Stimulated activated CD8-positive, alpha-beta memory T cell treated with anti-CD3 and anti-CD28 coated beads, Interleukin-4, amount 100 ng/mL, for 4 hours (primary cell): ENCODE data around the gene C11orf68.

Experiments used
- DNase-seq, 2 donors: peaks; one replicate each; pipeline ENCODE4 v3.0.0-alpha.2; 2020; ENCODE audit warnings: low read depth in 2 of 2, low spot score in 1 of 2

The C11orf68 gene

DNA sequence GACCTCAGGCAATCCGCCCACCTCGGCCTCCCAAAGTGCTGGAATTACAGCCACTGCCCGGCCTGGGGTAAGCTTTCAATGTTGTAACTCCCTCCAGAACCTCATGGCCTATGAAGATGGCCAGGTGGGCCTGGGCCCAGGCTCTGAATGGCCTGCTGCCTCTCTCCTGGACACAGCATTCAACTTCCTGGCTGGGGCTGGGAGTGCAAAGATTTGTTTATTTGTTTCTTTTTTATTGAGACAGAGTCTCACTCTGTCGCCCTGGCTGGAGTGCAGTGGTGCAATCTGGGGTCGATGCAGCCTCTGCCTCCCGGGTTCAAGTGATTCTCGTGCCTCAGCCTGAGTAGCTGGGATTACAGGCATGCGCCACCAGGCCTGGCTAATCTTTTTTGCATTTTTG lies 25.9 kb upstream of the C11orf68 start:
- no peak for DNase-seq

DNA sequence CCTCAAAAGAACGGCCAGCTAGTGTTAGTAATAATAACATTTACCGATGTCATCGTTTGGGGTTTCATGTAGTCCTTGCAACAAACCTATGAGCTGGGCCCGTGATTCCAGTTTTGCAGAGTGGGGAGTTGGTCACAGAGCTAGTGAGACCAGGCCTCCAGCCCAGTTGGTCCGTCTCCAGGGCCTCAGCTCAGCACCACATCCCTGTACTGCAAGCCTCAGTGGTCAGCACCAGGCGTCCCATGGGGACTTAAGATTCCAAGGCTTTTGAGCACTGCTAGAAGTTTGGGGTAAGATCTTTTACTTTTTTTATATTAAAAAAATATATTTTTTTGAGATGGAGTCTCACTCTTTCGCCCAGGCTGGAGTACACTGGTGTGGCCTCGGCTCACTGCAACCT lies 25.3 kb upstream of the C11orf68 start:
- DNase-seq: no peak

- no peak for DNase-seq
These were observed 23.7 kb upstream of the C11orf68 start for GRCh38 chr11:65942531-65942930.

DNA sequence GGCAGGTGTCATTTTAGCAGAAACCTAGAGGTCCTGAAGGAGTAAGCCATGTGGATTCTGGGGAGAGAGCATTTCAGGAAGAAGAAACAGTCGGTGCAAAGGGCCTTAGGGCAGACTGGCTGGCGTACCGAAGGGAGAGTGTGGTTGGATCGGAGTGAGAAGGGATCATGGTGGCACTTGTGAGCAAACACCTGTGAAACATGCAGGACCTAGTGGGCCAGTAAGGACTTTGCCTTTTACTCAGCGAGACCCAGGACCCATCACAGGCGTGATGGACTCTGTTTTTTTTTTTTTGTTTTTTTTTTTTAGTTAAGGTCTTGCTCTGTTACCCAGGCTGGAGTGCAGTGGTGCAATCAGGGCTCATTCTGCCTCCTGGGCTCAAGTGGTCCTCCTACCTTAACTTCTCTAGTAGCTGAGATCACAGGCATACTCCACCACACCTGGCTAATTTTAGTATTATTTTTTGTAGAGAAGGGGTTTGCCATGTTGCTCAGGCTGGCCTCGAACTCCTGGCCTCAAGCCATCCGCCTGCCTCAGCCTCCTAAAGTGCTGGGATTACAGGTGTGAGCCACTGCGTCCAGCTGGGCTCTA lies 23.0 kb upstream of the C11orf68 start:
- DNase-seq: no peak

DNA sequence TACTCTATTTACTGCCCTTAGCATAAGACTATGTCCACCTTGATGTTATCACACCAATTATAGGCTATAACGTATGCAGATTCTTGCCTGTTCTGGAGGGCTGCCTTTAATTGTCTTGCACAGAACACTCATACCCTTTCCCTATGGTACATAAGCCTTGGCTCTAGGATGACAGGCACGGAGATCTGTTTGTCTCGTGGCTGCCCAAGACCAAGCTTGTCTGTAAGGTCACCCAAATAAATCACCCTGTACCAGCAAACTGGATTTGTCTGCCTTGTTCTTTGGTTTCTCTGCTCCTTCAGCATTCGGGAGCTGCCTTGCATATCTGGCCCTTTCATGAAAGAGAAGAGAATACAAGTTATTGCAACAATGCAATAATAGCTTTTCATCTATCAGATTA lies 18.9 kb upstream of the C11orf68 start:
- DNase-seq: no peak

DNA sequence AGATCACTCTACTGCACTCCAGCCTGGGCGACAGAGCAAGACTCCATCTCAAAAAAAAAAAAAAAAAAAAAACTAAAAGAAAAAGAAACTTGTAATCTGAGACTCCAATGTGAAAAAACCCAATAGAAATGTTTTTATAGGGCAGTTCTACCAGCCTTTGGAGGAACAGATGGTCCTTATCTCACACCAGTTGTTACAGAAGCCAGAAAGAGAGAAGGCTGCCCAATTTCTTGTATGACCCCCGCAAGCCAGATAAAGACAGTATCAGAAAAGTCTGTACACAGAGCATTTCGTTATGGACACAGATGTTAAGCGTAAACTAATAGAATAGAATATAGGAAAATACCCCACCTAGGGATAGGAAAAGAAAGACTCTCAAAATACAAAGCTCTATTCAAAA lies 15.2 kb upstream of the C11orf68 start:
- DNase-seq: no peak

DNA sequence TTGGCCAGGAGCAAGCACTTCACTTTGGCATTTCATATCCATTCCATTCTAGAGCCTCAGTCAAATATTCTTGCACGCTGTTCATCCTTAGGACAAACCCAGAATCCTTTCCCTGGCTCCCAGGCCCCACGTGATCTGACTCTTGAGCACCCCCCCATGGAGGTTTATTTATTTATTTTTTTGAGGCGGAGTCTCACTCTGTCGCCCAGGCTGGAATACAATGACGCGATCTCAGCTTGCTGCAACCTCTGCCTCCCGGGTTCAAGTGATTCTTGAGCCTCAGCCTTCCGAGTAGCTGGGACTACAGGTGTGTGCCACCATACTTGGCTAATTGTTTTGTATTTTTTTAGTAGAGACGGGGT lies 13.7 kb upstream of the C11orf68 start:
- no peak for DNase-seq

- no peak for DNase-seq
These were observed 13.1 kb upstream of the C11orf68 start for GRCh38 chr11:65931773-65932557.

GRCh38 chr11:65928667-65929066 lies 9.8 kb upstream of the C11orf68 start:
- no peak for DNase-seq

- DNase-seq: peak; percentile 54 to 56
These were observed 9.1 kb upstream of the C11orf68 start for GRCh38 chr11:65927904-65928397.

DNA sequence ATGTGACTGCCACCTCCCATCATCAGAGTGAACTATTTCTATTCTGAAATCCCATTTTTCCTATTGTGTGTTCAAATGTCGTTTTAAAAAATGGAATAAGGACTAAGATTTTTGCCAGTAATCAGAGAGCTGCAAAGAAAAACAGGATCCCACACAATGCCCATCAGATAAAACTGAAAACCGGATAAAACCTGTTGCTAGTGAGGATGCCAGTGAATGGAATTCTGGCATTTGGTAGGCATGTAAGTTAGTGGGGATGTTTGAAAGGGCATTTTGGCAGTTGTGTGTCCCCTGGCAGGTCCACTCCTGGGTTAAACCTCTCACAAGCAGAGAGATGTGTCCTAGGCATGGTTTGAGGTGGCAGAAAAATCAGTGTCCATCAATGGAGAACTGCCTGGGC lies 6.5 kb upstream of the C11orf68 start:
- DNase-seq: no peak

- DNase-seq: no peak
These were observed 3.7 kb upstream of the C11orf68 start for GRCh38 chr11:65922565-65922964.

DNA sequence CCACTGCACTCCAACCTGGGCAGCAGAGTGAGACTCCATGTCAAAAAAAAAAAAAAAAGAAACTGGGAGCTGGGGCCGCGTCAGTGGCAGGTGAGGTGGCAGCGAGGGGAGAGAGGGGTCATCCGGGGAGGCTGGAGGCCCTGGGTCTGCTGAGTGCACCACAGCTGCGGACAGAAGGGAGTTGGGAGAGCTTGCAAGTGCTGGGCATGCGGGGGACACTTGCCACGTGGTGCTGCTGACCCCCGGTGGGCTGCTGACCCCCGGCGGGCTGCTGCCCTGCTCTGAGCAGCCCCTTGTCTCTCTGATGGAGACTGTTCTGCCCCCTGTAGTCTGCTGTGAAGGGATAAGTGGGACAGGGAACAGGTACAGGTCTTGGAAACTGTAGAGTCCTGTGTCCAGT lies 3.0 kb upstream of the C11orf68 start:
- no peak for DNase-seq

GRCh38 chr11:65921033-65921555 lies 2.2 kb upstream of the C11orf68 start:
- no peak for DNase-seq

- no peak for DNase-seq
These were observed 1.5 kb upstream of the C11orf68 start for GRCh38 chr11:65920372-65920802.

DNA sequence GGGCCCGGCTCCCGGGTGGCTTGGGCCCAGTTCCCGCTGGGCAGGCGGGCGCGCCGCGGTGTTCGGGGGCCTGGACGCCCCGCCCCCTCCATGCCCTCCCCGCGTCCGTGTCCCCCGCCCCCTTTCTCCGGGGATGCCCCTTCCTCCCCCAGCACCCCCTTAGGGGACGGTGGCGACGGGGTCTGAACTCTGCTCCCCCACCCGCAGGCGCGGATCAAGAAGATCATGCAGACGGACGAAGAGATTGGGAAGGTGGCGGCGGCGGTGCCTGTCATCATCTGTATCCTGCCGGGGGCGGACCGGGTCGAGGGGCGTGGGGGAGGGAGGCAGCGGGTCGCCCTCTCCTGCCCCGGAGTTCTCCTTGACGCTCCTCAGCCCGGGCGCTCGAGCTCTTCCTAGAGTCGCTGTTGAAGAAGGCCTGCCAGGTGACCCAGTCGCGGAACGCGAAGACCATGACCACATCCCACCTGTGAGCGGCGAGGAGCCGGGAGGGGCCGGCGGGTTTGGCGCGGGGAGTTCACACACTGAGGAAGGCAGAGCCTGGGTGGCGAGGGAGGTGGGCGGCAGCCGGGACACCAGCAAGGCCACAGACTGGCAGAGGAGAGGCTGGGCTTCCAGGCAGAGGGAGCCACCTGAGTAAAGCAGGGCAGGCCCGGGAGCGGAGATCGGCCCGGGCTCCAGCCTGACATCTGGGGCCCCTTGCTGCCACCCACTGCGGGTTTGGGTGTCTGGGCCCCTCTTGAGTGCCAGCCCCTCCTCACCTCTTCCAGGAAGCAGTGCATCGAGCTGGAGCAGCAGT lies 910 bp upstream of the C11orf68 start:
- DNase-seq: peak in 1 of 2 donors; percentile 44

DNA sequence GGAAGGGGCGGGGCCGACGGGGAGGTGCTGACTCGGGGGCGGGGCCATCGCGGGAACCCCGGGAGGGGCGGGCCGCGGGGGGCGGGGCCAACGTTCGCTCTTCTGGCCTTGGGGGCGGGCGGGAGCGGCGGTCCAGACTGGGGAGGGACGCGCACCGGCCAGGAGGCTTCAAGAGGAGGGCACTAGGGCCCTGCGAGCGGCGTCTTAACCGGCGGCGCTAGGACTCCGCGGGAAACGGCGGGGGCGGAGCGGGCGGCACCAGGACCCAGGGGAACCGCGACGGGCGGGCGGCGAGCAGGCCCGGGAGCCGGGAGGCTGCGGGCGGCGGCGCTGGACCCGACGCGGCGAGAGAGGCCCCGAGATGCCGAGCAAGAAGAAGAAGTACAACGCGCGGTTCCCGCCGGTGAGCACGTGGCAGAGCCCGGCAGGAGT lies 295 bp upstream of the C11orf68 start, which contains the start of gene DRAP1:
DRAP1 (plus strand) TSS at position 286 of the 432 bp plus-strand sequence; CDS start at position 362, 76 bp downstream.
- DNase-seq: peak; percentile 97 to 99

GRCh38 chr11:65917434-65918210 lies 1.2 kb downstream of the C11orf68 start:
- no peak for DNase-seq

DNA sequence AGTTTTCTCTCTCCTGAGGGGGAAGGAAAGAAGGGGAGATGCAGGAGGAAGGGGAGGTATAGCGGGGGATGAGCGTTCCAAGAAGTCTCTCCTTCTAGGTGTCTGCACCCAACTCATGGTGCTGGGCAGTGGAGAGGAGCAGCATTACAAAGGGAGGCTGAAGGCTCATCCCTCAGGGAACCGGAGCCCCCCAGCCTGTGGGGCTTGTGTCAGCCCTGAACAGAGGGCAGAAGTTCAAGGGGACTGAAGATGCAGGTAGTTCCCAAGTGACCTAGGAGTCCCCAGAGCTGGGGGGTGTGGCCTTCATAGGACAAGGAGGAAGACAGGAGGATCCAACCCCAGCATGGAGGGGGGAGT lies 1.8 kb downstream of the C11orf68 start:
- no peak for DNase-seq

DNA sequence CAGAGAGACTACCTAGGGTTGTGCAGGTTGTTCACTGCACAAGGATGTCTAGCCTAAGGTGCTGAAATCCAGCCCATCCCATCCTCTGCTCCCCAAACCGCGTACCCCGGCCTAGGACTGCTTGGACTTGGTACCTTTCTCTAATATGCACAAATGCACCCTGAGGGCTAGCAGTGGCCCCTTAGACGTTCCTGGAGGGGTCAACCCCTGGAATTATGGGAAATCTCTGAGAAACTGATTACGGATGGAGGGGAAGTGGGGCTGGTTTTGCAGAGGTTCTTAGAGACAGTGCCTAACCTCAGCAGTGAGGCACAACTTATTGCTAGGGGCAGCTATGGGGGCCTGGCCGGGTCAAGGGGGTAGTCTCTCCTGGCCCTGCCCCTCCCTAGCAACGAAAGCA lies 2.5 kb downstream of the C11orf68 start:
- DNase-seq: no peak

GRCh38 chr11:65915821-65916251 lies 3.0 kb downstream of the C11orf68 start:
- DNase-seq: no peak
